ENCODE measurements around the gene VWA8.
"Not testable (repeated sequence)": the region's sequence is repeated elsewhere in the genome, so short reads cannot be mapped to it uniquely, and the experiment has no call there.

VWA8 gene

GRCh38 chr13:41785402-41786172 lies 175.3 kb downstream of the VWA8 start:
- no peak for DNase-seq

- no peak for DNase-seq
Measured at GRCh38 chr13:41782086-41782485, 178.8 kb downstream of the VWA8 start.

GRCh38 chr13:41780715-41781706 lies 179.9 kb downstream of the VWA8 start:
- DNase-seq: no peak

GRCh38 chr13:41775251-41775650 lies 185.7 kb downstream of the VWA8 start:
- no peak for DNase-seq

- no peak for DNase-seq
Measured at GRCh38 chr13:41774605-41775218, 186.2 kb downstream of the VWA8 start.

GRCh38 chr13:41767801-41768200 lies 193.1 kb downstream of the VWA8 start:
- DNase-seq: no peak

- DNase-seq: no peak
Measured at GRCh38 chr13:41766439-41766838, 194.5 kb downstream of the VWA8 start.

- DNase-seq: no peak
Measured at GRCh38 chr13:41765813-41766212, 195.1 kb downstream of the VWA8 start.

- DNase-seq: no peak
Measured at GRCh38 chr13:41765020-41765419, 195.9 kb downstream of the VWA8 start.

- no peak for DNase-seq
Measured at GRCh38 chr13:41764558-41764957, 196.4 kb downstream of the VWA8 start.

GRCh38 chr13:41763782-41764181 lies 197.1 kb downstream of the VWA8 start:
- no peak for DNase-seq

- DNase-seq: no peak
Measured at GRCh38 chr13:41762796-41763195, 198.1 kb downstream of the VWA8 start.

- DNase-seq: no peak
Measured at GRCh38 chr13:41756198-41756880, 204.6 kb downstream of the VWA8 start.

GRCh38 chr13:41751734-41752445 lies 209.0 kb downstream of the VWA8 start:
- no peak for DNase-seq

GRCh38 chr13:41751277-41751676 lies 209.6 kb downstream of the VWA8 start:
- DNase-seq: no peak

- no peak for DNase-seq
Measured at GRCh38 chr13:41746259-41746658, 214.7 kb downstream of the VWA8 start.

GRCh38 chr13:41745496-41745895 lies 215.4 kb downstream of the VWA8 start:
- not testable (repeated sequence) for DNase-seq

- no peak for DNase-seq
Measured at GRCh38 chr13:41742917-41743552, 217.9 kb downstream of the VWA8 start.

GRCh38 chr13:41740479-41740878 lies 220.4 kb downstream of the VWA8 start:
- no peak for DNase-seq

GRCh38 chr13:41722684-41723535 lies 238.0 kb downstream of the VWA8 start:
- no peak for DNase-seq

Measured in NCI-H2171 (cell line).